HEK293 (cell line): Measurements from ENCODE around the gene LZTFL1.

Experiments
- CTCF ChIA-PET: fragments of 350-600 bp; formaldehyde crosslinking; extraction: SDS; loops from one replicate; lab custom pipeline; 2021; ENCODE audit warnings: antibody characterized with exemption; lab: Yijun Ruan, JAX
- POLR2A ChIA-PET: fragments of 300-600 bp; formaldehyde crosslinking; extraction: SDS; loops from one replicate; lab custom pipeline; 2020; ENCODE audit warnings: antibody characterized with exemption, inconsistent platforms; lab: Yijun Ruan, JAX
- H3K27ac ChIP-seq: fragments of 200-500 bp; sonication (Bioruptor generic); 2 replicates; pipeline ENCODE4 v1.5.1; 2014; ENCODE audit warnings: low read depth, low read length, control low read depth, inconsistent platforms; ENCODE audit errors: extremely low read depth
- H3K36me3 ChIP-seq, 2 experiments: fragments of 200-500 bp in 1 of 2; sonication (Bioruptor generic) in 1 of 2; 1 replicate in 1 of 2; 2 replicates in 1 of 2; pipeline ENCODE4 v1.5.1; 2014 to 2017; ENCODE audit warnings: inconsistent platforms in 2 of 2, low read length in 2 of 2; ENCODE audit not compliant: control insufficient read depth in 2 of 2, insufficient read depth in 1 of 2
- H3K4me1 ChIP-seq: fragments of 200-500 bp; sonication (Bioruptor generic); 2 replicates; pipeline ENCODE4 v1.5.1; 2014; ENCODE audit warnings: mild to moderate bottlenecking, low read length, inconsistent platforms; ENCODE audit not compliant: control insufficient read depth, insufficient read depth
- H3K4me3 ChIP-seq: 2 replicates; pipeline ENCODE4 v1.5.1; 2011; ENCODE audit warnings: low read depth, mild to moderate bottlenecking, control low read depth, low read length, moderate library complexity
- H3K9me3 ChIP-seq: fragments of 200-500 bp; sonication (Bioruptor generic); 2 replicates; pipeline ENCODE4 v1.5.1; 2014; ENCODE audit warnings: low read depth, low read length, inconsistent platforms; ENCODE audit not compliant: control insufficient read depth, insufficient read depth
- IKZF3 ChIP-seq: fragments of 450-650 bp; IDR thresholded peaks from 2 replicates; pipeline ENCODE4 v1.5.0; 2018; ENCODE audit warnings: missing biosample characterization, mild to moderate bottlenecking, missing genetic modification characterization, moderate library complexity
- KLF17 ChIP-seq: fragments of 450-650 bp; formaldehyde crosslinking; IDR thresholded peaks from 2 replicates; pipeline ENCODE4 v1.5.1; 2016; ENCODE audit warnings: missing biosample characterization, missing genetic modification characterization
- MEIS1 ChIP-seq: sonication (generic); formaldehyde crosslinking; IDR thresholded peaks from 2 replicates; pipeline ENCODE4 v1.8.1; 2022; ENCODE audit warnings: missing genetic modification reagents, mild to moderate bottlenecking, borderline replicate concordance
- PRDM6 ChIP-seq: fragments of 450-650 bp; formaldehyde crosslinking; IDR thresholded peaks from 2 replicates; pipeline ENCODE4 v1.5.1; 2017; ENCODE audit warnings: missing biosample characterization, missing genetic modification characterization
- WT1 ChIP-seq: fragments of 450-650 bp; formaldehyde crosslinking; IDR thresholded peaks from 2 replicates; pipeline ENCODE4 v1.5.1; 2016; ENCODE audit warnings: missing biosample characterization, missing genetic modification characterization
- ZBTB44 ChIP-seq: fragments of 450-650 bp; IDR thresholded peaks from 2 replicates; pipeline ENCODE4 v1.5.1; 2018; ENCODE audit warnings: missing biosample characterization, mild to moderate bottlenecking, missing genetic modification characterization
- ZBTB48 ChIP-seq: fragments of 450-650 bp; formaldehyde crosslinking; IDR thresholded peaks from 2 replicates; pipeline ENCODE4 v1.5.1; 2016; ENCODE audit warnings: missing biosample characterization, missing genetic modification characterization
- ZNF112 ChIP-seq: fragments of 450-650 bp; formaldehyde crosslinking; IDR thresholded peaks from 2 replicates; pipeline ENCODE4 v1.5.0; 2017; ENCODE audit warnings: missing biosample characterization, missing genetic modification characterization
- ZNF121 ChIP-seq: fragments of 450-650 bp; formaldehyde crosslinking; IDR thresholded peaks from 2 replicates; pipeline ENCODE4 v1.5.1; 2016; ENCODE audit warnings: missing biosample characterization, missing genetic modification characterization
- ZNF140 ChIP-seq: fragments of 450-650 bp; formaldehyde crosslinking; IDR thresholded peaks from 2 replicates; pipeline ENCODE4 v1.5.1; 2016; ENCODE audit warnings: missing biosample characterization, missing genetic modification characterization
- ZNF18 ChIP-seq: fragments of 450-650 bp; formaldehyde crosslinking; IDR thresholded peaks from 2 replicates; pipeline ENCODE4 v1.5.1; 2016; ENCODE audit warnings: missing biosample characterization, missing genetic modification characterization
- ZNF266 ChIP-seq: fragments of 450-650 bp; formaldehyde crosslinking; IDR thresholded peaks from 2 replicates; pipeline ENCODE4 v1.5.1; 2016; ENCODE audit warnings: missing biosample characterization, missing genetic modification characterization, low read depth
- ZNF37A ChIP-seq: fragments of 450-650 bp; IDR thresholded peaks from 2 replicates; pipeline ENCODE4 v1.5.1; 2018; ENCODE audit warnings: missing biosample characterization, missing genetic modification characterization
- ZNF398 ChIP-seq: fragments of 450-650 bp; formaldehyde crosslinking; IDR thresholded peaks from 2 replicates; pipeline ENCODE4 v1.5.1; 2017; ENCODE audit warnings: missing biosample characterization, missing genetic modification characterization
- ZNF510 ChIP-seq: fragments of 450-650 bp; formaldehyde crosslinking; IDR thresholded peaks from 2 replicates; pipeline ENCODE4 v1.5.1; 2018; ENCODE audit warnings: mild to moderate bottlenecking, missing genetic modification characterization, missing biosample characterization; ENCODE audit not compliant: insufficient replicate concordance
- ZNF548 ChIP-seq: fragments of 450-650 bp; formaldehyde crosslinking; IDR thresholded peaks from 2 replicates; pipeline ENCODE4 v1.5.1; 2016; ENCODE audit warnings: missing biosample characterization, missing genetic modification characterization
- ZNF623 ChIP-seq: fragments of 450-650 bp; formaldehyde crosslinking; IDR thresholded peaks from 2 replicates; pipeline ENCODE4 v1.5.1; 2016; ENCODE audit warnings: missing biosample characterization, missing genetic modification characterization
- ZNF645 ChIP-seq: fragments of 450-650 bp; formaldehyde crosslinking; IDR thresholded peaks from 2 replicates; pipeline ENCODE4; 2016; ENCODE audit warnings: missing biosample characterization, missing genetic modification characterization
- ZNF704 ChIP-seq: fragments of 450-650 bp; formaldehyde crosslinking; IDR thresholded peaks from 2 replicates; pipeline ENCODE4 v1.5.1; 2016; ENCODE audit warnings: missing biosample characterization, missing genetic modification characterization
- ZNF776 ChIP-seq: fragments of 450-650 bp; formaldehyde crosslinking; IDR thresholded peaks from 2 replicates; pipeline ENCODE4 v1.5.0; 2017; ENCODE audit warnings: missing biosample characterization, missing genetic modification characterization, borderline replicate concordance
- ZNF792 ChIP-seq: fragments of 450-650 bp; formaldehyde crosslinking; IDR thresholded peaks from 2 replicates; pipeline ENCODE4 v1.5.1; 2016; ENCODE audit warnings: missing biosample characterization, missing genetic modification characterization
- ZNF830 ChIP-seq: fragments of 450-650 bp; IDR thresholded peaks from 2 replicates; pipeline ENCODE4 v1.5.0; 2018; ENCODE audit warnings: missing biosample characterization, missing genetic modification characterization, low read depth, mild to moderate bottlenecking, moderate library complexity
- ZSCAN23 ChIP-seq: fragments of 450-650 bp; formaldehyde crosslinking; IDR thresholded peaks from 2 replicates; pipeline ENCODE4 v1.5.1; 2016; ENCODE audit warnings: missing biosample characterization, missing genetic modification characterization

The LZTFL1 gene

GRCh38 chr3:45807133-45807532 lies 34.8 kb downstream of the LZTFL1 start (continued):
- no peak for TF ChIP-seq ZNF18 (tag by site-specific recombination)
- TF ChIP-seq ZNF776 (tag by site-specific recombination): no peak
- TF ChIP-seq ZNF266 (tag by site-specific recombination): no peak
- no peak for TF ChIP-seq ZNF510 (tag by site-specific recombination)
- no peak for TF ChIP-seq ZNF140 (tag by site-specific recombination)
- no peak for TF ChIP-seq ZBTB44
- no peak for TF ChIP-seq ZNF623
- TF ChIP-seq ZNF37A (tag by site-specific recombination): no peak
- no peak for TF ChIP-seq ZNF398 (tag by site-specific recombination)

- no peak overlapping the region for H3K4me3 ChIP-seq
- no peaks in the 10 kb centered on the region for H3K36me3 ChIP-seq
- H3K9me3 ChIP-seq: no peaks in the 10 kb centered on the region
- TF ChIP-seq KLF17 (tag by site-specific recombination) (no peak), ZSCAN23 (tag by site-specific recombination) (no peak), ZNF792 (tag by site-specific recombination) (no peak)
- H3K4me1 ChIP-seq: no peaks in the 10 kb centered on the region
- ChIA-PET CTCF (interaction anchor here (0.6 kb wide), 1 partner anchor 569 kb away, joined by 3 read pairs; no protein-coding TSS in a partner anchor), POLR2A (no interaction called here)
- no peak overlapping the region for H3K27ac ChIP-seq
Measured at GRCh38 chr3:45806072-45806471, 35.8 kb downstream of the LZTFL1 start.

GRCh38 chr3:45803252-45803935 lies 38.5 kb downstream of the LZTFL1 start:
- ChIA-PET CTCF (no interaction called here), POLR2A (no interaction called here)
- Histone ChIP-seq H3K27ac (no peak overlapping the region), H3K4me1 (no peaks in the 10 kb centered on the region), H3K9me3 (no peaks in the 10 kb centered on the region), H3K4me3 (no peak overlapping the region), H3K36me3 (no peaks in the 10 kb centered on the region)
- TF ChIP-seq ZNF112 (tag by site-specific recombination): no peak
- TF ChIP-seq WT1 (tag by site-specific recombination): no peak
- TF ChIP-seq PRDM6 (tag by site-specific recombination): no peak
- TF ChIP-seq ZNF645 (tag by site-specific recombination): no peak
- TF ChIP-seq ZNF830: no peak
- no peak for TF ChIP-seq ZNF121 (tag by site-specific recombination)
- TF ChIP-seq ZNF704: no peak
- TF ChIP-seq MEIS1 (CRISPR knock-in tag): no peak
- TF ChIP-seq ZNF776 (tag by site-specific recombination): no peak
- TF ChIP-seq ZNF266 (tag by site-specific recombination): no peak
- no peak for TF ChIP-seq ZBTB48
- no peak for TF ChIP-seq IKZF3
- TF ChIP-seq ZNF548: no peak
